GM21423 (cell line): ENCODE data around the gene RAP1B.
A peak's percentile ranks its signal among the peaks of the same experiment; 100 is the strongest.
"Not testable (repeated sequence)": the region's sequence is repeated elsewhere in the genome, so short reads cannot be mapped to it uniquely, and the experiment has no call there.

Source experiments
- ATAC-seq: cut with Tn5 transposase; IDR thresholded peaks from one replicate; pipeline ENCODE4 v1.9.1; 2021; ENCODE audit warnings: mild to moderate bottlenecking, moderate library complexity; ENCODE audit not compliant: unreplicated experiment

RAP1B gene

GRCh38 chr12:68631227-68631626, 20.5 kb downstream of the RAP1B start:
- no peak for ATAC-seq

- ATAC-seq, result no peak
Observed at GRCh38 chr12:68632486-68632885, 21.8 kb downstream of the RAP1B start.

GRCh38 chr12:68633614-68634558, 23.2 kb downstream of the RAP1B start:
- peak; percentile 49 for ATAC-seq

GRCh38 chr12:68636268-68636667, 25.6 kb downstream of the RAP1B start:
- ATAC-seq, result no peak

GRCh38 chr12:68637439-68637838, 26.7 kb downstream of the RAP1B start:
- not testable (repeated sequence) for ATAC-seq

GRCh38 chr12:68638171-68638570, 27.5 kb downstream of the RAP1B start:
- no peak for ATAC-seq

GRCh38 chr12:68638721-68639395, 28.2 kb downstream of the RAP1B start:
- no peak for ATAC-seq

GRCh38 chr12:68639396-68639767, 28.7 kb downstream of the RAP1B start:
- no peak for ATAC-seq

GRCh38 chr12:68641138-68641537, 30.4 kb downstream of the RAP1B start:
- peak; percentile 90 for ATAC-seq

- no peak for ATAC-seq
Observed at GRCh38 chr12:68646484-68646883, 35.8 kb downstream of the RAP1B start.

- ATAC-seq, result no peak
Observed at GRCh38 chr12:68647507-68647906, 36.8 kb downstream of the RAP1B start.

GRCh38 chr12:68648179-68648578, 37.5 kb downstream of the RAP1B start:
- ATAC-seq, result no peak

- no peak for ATAC-seq
Observed at GRCh38 chr12:68665016-68665569, 54.4 kb downstream of the RAP1B start.

- ATAC-seq, result no peak
Observed at GRCh38 chr12:68667291-68667690, 56.6 kb downstream of the RAP1B start.

- no peak for ATAC-seq
Observed at GRCh38 chr12:68667896-68668295, 57.2 kb downstream of the RAP1B start.

GRCh38 chr12:68671179-68671578, 60.5 kb downstream of the RAP1B start:
- ATAC-seq, result no peak

- ATAC-seq, result no peak
Observed at GRCh38 chr12:68673788-68674187, 63.1 kb downstream of the RAP1B start.

- ATAC-seq, result no peak
Observed at GRCh38 chr12:68674376-68674775, 63.7 kb downstream of the RAP1B start.

GRCh38 chr12:68675101-68675842, 64.6 kb downstream of the RAP1B start:
- ATAC-seq, result no peak

GRCh38 chr12:68676854-68677253, 66.2 kb downstream of the RAP1B start:
- ATAC-seq, result not testable (repeated sequence)

GRCh38 chr12:68686262-68686594, 75.5 kb downstream of the RAP1B start:
- no peak for ATAC-seq
